Upper lobe of left lung (tissue), 6 donors: Measurements from ENCODE around the gene RORB. TPM values are rescaled to one million over a fixed set of nuclear protein-coding genes. Genes with fewer than 3 reads are reported as not detected.

Experiments
- ATAC-seq, 2 donors: fragments of 200-7000 bp; cut with Tn5 transposase; one replicate each; pipeline ENCODE4 v1.9.1; 2022; ENCODE audit warnings: mild to moderate bottlenecking in 2 of 2, moderate library complexity in 2 of 2; ENCODE audit not compliant: low FRiP score in 2 of 2
- DNase-seq, 2 donors: peaks; one replicate each; pipeline ENCODE4 v3.0.0-alpha.2; 2019 to 2020
- H3K27ac ChIP-seq, 4 donors: fragments of 200-600 bp; sonication (generic); one replicate each; pipeline ENCODE4 v1.5.1; 2016 to 2019
- H3K27me3 ChIP-seq, 4 donors: fragments of 200-600 bp; sonication (generic); one replicate each; pipeline ENCODE4 v1.5.1; 2017 to 2019
- H3K36me3 ChIP-seq, 4 donors: fragments of 200-600 bp; sonication (generic); one replicate each; pipeline ENCODE4 v1.5.1; 2016 to 2019
- H3K4me1 ChIP-seq, 4 donors: fragments of 200-600 bp; sonication (generic); one replicate each; pipeline ENCODE4 v1.5.1; 2018 to 2019
- H3K4me3 ChIP-seq, 4 donors: fragments of 200-600 bp; sonication (generic); one replicate each; pipeline ENCODE4 v1.5.1; 2017 to 2019; ENCODE audit warnings: mild to moderate bottlenecking in 2 of 4, moderate library complexity in 1 of 4
- H3K9me3 ChIP-seq, 4 donors: fragments of 200-600 bp; sonication (generic); one replicate each; pipeline ENCODE4 v1.5.1; 2018 to 2019
- CTCF ChIP-seq, 6 experiments: fragments of 450-650 bp in 4 of 6; fragments of 200-600 bp in 2 of 6; sonication (generic) in 2 of 6; IDR thresholded peaks; one replicate each; pipeline ENCODE4 v1.5.1; 2016 to 2019; ENCODE audit warnings: antibody characterized with exemption in 6 of 6
- EP300 ChIP-seq, 4 donors: sonication (generic); formaldehyde crosslinking; IDR thresholded peaks; one replicate each; pipeline ENCODE4 v1.5.1; 2017; ENCODE audit warnings: antibody characterized with exemption in 4 of 4, control low read depth in 2 of 4
- POLR2A ChIP-seq, 4 donors: fragments of 450-650 bp; IDR thresholded peaks; one replicate each; pipeline ENCODE4 v1.5.1; 2016 to 2017; ENCODE audit warnings: antibody characterized with exemption in 4 of 4, mild to moderate bottlenecking in 2 of 4
- POLR2AphosphoS5 ChIP-seq, 2 donors: sonication (generic); formaldehyde crosslinking; IDR thresholded peaks; one replicate each; pipeline ENCODE4 v1.5.1; 2017; ENCODE audit warnings: antibody characterized with exemption in 2 of 2
- WGBS, 2 donors: methylation state at CpG; one replicate each; pipeline ENCODE4 v1.1.5; 2017 to 2018; 5-methylcytosine and 5-hydroxymethylcytosine counted together
- total RNA-seq, 6 donors: library from RNA; depleted of rRNA in 4 of 6; stranded (reverse); fragments of >200 nt in 4 of 6; gene quantifications; one replicate each; pipeline versions ENCODE4 v1.1.0 to v1.2.1, GENCODE V29; 2016 to 2021
- donor health status: DM: no; HTN: no; CAD: no; lungs with moderate emphysema.
- donor health status: DM: no; HTN: yes; CAD: no; lungs with severe emphysema.

RORB gene
- total RNA-seq, 6 donors from 2014 or later: 0.78 to 4.0 (median 2.2) TPM

GRCh38 chr9:74691058-74691457 is 193.9 kb downstream of the RORB start:
- Histone ChIP-seq H3K27ac (no peak overlapping the region), H3K4me3 (no peak overlapping the region), H3K9me3 (no peaks in the 10 kb centered on the region), H3K27me3 (no peaks in the 10 kb centered on the region), H3K4me1 (no peaks in the 10 kb centered on the region), H3K36me3 (no peaks in the 10 kb centered on the region)
- DNase-seq (no peak), ATAC-seq (no peak)
- TF ChIP-seq EP300 (IDR thresholded peaks at IDR 0.05) (no peak), POLR2A (IDR thresholded peaks at IDR 0.05) (no peak), POLR2AphosphoS5 (IDR thresholded peaks at IDR 0.05) (no peak), CTCF (IDR thresholded peaks at IDR 0.05) (no peak)
- 77 to 82% methylated on average over 7 to 8 of the region's 8 CpGs for WGBS, 2 donors

GRCh38 chr9:74696520-74696919 is 199.4 kb downstream of the RORB start:
- H3K27ac ChIP-seq: no peak overlapping the region
- H3K4me1 ChIP-seq: no peaks in the 10 kb centered on the region
- WGBS, 2 donors: 64 to 75% methylated on average over 1 of the region's 1 CpG
- ATAC-seq (no peak), DNase-seq (no peak)
- no peaks in the 10 kb centered on the region for H3K27me3 ChIP-seq
- H3K9me3 ChIP-seq: no peaks in the 10 kb centered on the region
- no peak overlapping the region for H3K4me3 ChIP-seq
- H3K36me3 ChIP-seq: no peaks in the 10 kb centered on the region
- no peak for TF ChIP-seq POLR2AphosphoS5 (IDR thresholded peaks at IDR 0.05)
- no peak for TF ChIP-seq POLR2A (IDR thresholded peaks at IDR 0.05)
- no peak for TF ChIP-seq EP300 (IDR thresholded peaks at IDR 0.05)
- TF ChIP-seq CTCF (IDR thresholded peaks at IDR 0.05): no peak

GRCh38 chr9:74697535-74697934 is 200.4 kb downstream of the RORB start:
- TF ChIP-seq CTCF (IDR thresholded peaks at IDR 0.05) (no peak), POLR2A (IDR thresholded peaks at IDR 0.05) (no peak), POLR2AphosphoS5 (IDR thresholded peaks at IDR 0.05) (no peak), EP300 (IDR thresholded peaks at IDR 0.05) (no peak)
- Histone ChIP-seq H3K36me3 (no peaks in the 10 kb centered on the region), H3K27ac (no peak overlapping the region), H3K4me3 (no peak overlapping the region), H3K9me3 (no peaks in the 10 kb centered on the region), H3K4me1 (no peaks in the 10 kb centered on the region), H3K27me3 (no peaks in the 10 kb centered on the region)
- no peak for DNase-seq
- WGBS, 2 donors: 60 to 68% methylated on average over 2 of the region's 2 CpGs
- no peak for ATAC-seq

GRCh38 chr9:74711341-74711740 is 214.2 kb downstream of the RORB start:
- DNase-seq (no peak), ATAC-seq (no peak)
- H3K9me3 ChIP-seq: no peaks in the 10 kb centered on the region
- no peaks in the 10 kb centered on the region for H3K4me1 ChIP-seq
- 79 to 87% methylated on average over 5 of the region's 5 CpGs for WGBS, 2 donors
- no peak overlapping the region for H3K27ac ChIP-seq
- no peak for TF ChIP-seq POLR2AphosphoS5 (IDR thresholded peaks at IDR 0.05)
- no peak for TF ChIP-seq EP300 (IDR thresholded peaks at IDR 0.05)
- no peak for TF ChIP-seq CTCF (IDR thresholded peaks at IDR 0.05)
- H3K36me3 ChIP-seq: no peaks in the 10 kb centered on the region
- no peaks in the 10 kb centered on the region for H3K27me3 ChIP-seq
- H3K4me3 ChIP-seq: no peak overlapping the region

- no peak for DNase-seq
These were observed 221.6 kb downstream of the RORB start for GRCh38 chr9:74718709-74719108.

More at GRCh38 chr9:74718709-74719108, 221.6 kb downstream of the RORB start:
- Histone ChIP-seq H3K27me3 (no peaks in the 10 kb centered on the region), H3K36me3 (no peaks in the 10 kb centered on the region), H3K27ac (no peak overlapping the region), H3K4me3 (no peak overlapping the region), H3K4me1 (no peaks in the 10 kb centered on the region), H3K9me3 (no peaks in the 10 kb centered on the region)
- no peak for TF ChIP-seq CTCF (IDR thresholded peaks at IDR 0.05)
- no peak for TF ChIP-seq EP300 (IDR thresholded peaks at IDR 0.05)
- WGBS, 2 donors: 97 to 99% methylated on average over 2 of the region's 2 CpGs
- ATAC-seq: no peak
